T-helper 1 cell treated with Interleukin-12 subunit alpha and Interleukin-12 subunit beta and Interleukin-4 antibody, amounts not matched to agents 30 μg/mL and 1 μg/mL, for 36 hours (primary cell): Measurements from ENCODE around the gene DAP.
A peak's percentile ranks its signal among the peaks of the same experiment; 100 is the strongest.
"Not testable (repeated sequence)": the region's sequence is repeated elsewhere in the genome, so short reads cannot be mapped to it uniquely, and the experiment has no call there.

ENCODE experiments used
- H3K27ac Mint-ChIP-seq: one replicate; pipeline ENCODE4 v1.8.0; 2021; ENCODE audit warnings: mild to moderate bottlenecking, mixed read lengths
- H3K27me3 Mint-ChIP-seq: one replicate; pipeline ENCODE4 v1.8.0; 2021; ENCODE audit warnings: low read depth, mixed read lengths
- H3K36me3 Mint-ChIP-seq: one replicate; pipeline ENCODE4 v1.8.0; 2021; ENCODE audit warnings: low read depth, mixed read lengths
- H3K4me1 Mint-ChIP-seq: one replicate; pipeline ENCODE4 v1.8.0; 2021; ENCODE audit warnings: low read depth, mixed read lengths
- H3K4me3 Mint-ChIP-seq: one replicate; pipeline ENCODE4 v1.8.0; 2021; ENCODE audit warnings: mild to moderate bottlenecking, moderate library complexity, mixed read lengths
- H3K9me3 Mint-ChIP-seq: one replicate; pipeline ENCODE4 v1.8.0; 2021; ENCODE audit warnings: mixed read lengths

The DAP gene

GRCh38 chr5:10649666-10650380, 111.2 kb downstream of the DAP start:
- peaks cover 6% of the 10 kb centered on the region for H3K36me3 Mint-ChIP-seq
- peaks cover 13% of the 10 kb centered on the region for H3K4me1 Mint-ChIP-seq
- H3K27me3 Mint-ChIP-seq = no peaks in the 10 kb centered on the region
- H3K4me3 Mint-ChIP-seq = no peak overlapping the region
- no peak overlapping the region for H3K27ac Mint-ChIP-seq
- H3K9me3 Mint-ChIP-seq = no peaks in the 10 kb centered on the region

GRCh38 chr5:10648806-10649665, 112.0 kb downstream of the DAP start:
- Mint-ChIP-seq H3K9me3 (no peaks in the 10 kb centered on the region), H3K27me3 (no peaks in the 10 kb centered on the region), H3K4me1 (peaks cover 20% of the 10 kb centered on the region), H3K27ac (no peak overlapping the region), H3K4me3 (no peak overlapping the region), H3K36me3 (peaks cover 9% of the 10 kb centered on the region)

- Mint-ChIP-seq H3K9me3 (no peaks in the 10 kb centered on the region), H3K27me3 (no peaks in the 10 kb centered on the region), H3K4me3 (no peak overlapping the region), H3K27ac (no peak overlapping the region), H3K36me3 (peaks cover 9% of the 10 kb centered on the region), H3K4me1 (peaks cover 20% of the 10 kb centered on the region)
These were observed 113.4 kb downstream of the DAP start for GRCh38 chr5:10647640-10648039.

- no peaks in the 10 kb centered on the region for H3K27me3 Mint-ChIP-seq
- peaks cover 20% of the 10 kb centered on the region for H3K4me1 Mint-ChIP-seq
- peak overlapping the region; percentile 10 for H3K27ac Mint-ChIP-seq
- no peaks in the 10 kb centered on the region for H3K9me3 Mint-ChIP-seq
- H3K4me3 Mint-ChIP-seq = no peak overlapping the region
- H3K36me3 Mint-ChIP-seq = peaks cover 11% of the 10 kb centered on the region
These were observed 115.4 kb downstream of the DAP start for GRCh38 chr5:10645671-10646070.

GRCh38 chr5:10645146-10645545, 115.9 kb downstream of the DAP start:
- H3K27me3 Mint-ChIP-seq = no peaks in the 10 kb centered on the region
- peaks cover 15% of the 10 kb centered on the region for H3K36me3 Mint-ChIP-seq
- H3K4me3 Mint-ChIP-seq = no peak overlapping the region
- H3K27ac Mint-ChIP-seq = no peak overlapping the region
- H3K9me3 Mint-ChIP-seq = no peaks in the 10 kb centered on the region
- H3K4me1 Mint-ChIP-seq = peaks cover 20% of the 10 kb centered on the region

GRCh38 chr5:10644192-10644591, 116.8 kb downstream of the DAP start:
- no peaks in the 10 kb centered on the region for H3K9me3 Mint-ChIP-seq
- peaks cover 20% of the 10 kb centered on the region for H3K4me1 Mint-ChIP-seq
- H3K27me3 Mint-ChIP-seq = no peaks in the 10 kb centered on the region
- H3K4me3 Mint-ChIP-seq = peak overlapping the region; percentile 18
- H3K36me3 Mint-ChIP-seq = peaks cover 18% of the 10 kb centered on the region
- H3K27ac Mint-ChIP-seq = no peak overlapping the region

- H3K4me3 Mint-ChIP-seq = no peak overlapping the region
- no peak overlapping the region for H3K27ac Mint-ChIP-seq
- peaks cover 27% of the 10 kb centered on the region for H3K36me3 Mint-ChIP-seq
- H3K27me3 Mint-ChIP-seq = no peaks in the 10 kb centered on the region
- peaks cover 6% of the 10 kb centered on the region for H3K9me3 Mint-ChIP-seq
- H3K4me1 Mint-ChIP-seq = peaks cover 23% of the 10 kb centered on the region
These were observed 118.7 kb downstream of the DAP start for GRCh38 chr5:10642367-10642766.

- H3K27ac Mint-ChIP-seq = no peak overlapping the region
- no peak overlapping the region for H3K4me3 Mint-ChIP-seq
- H3K4me1 Mint-ChIP-seq = peaks cover 30% of the 10 kb centered on the region
- peaks cover 6% of the 10 kb centered on the region for H3K9me3 Mint-ChIP-seq
- no peaks in the 10 kb centered on the region for H3K27me3 Mint-ChIP-seq
- peaks cover 22% of the 10 kb centered on the region for H3K36me3 Mint-ChIP-seq
These were observed 121.1 kb downstream of the DAP start for GRCh38 chr5:10639846-10640368.

- H3K36me3 Mint-ChIP-seq = peaks cover 20% of the 10 kb centered on the region
- not testable (repeated sequence) for H3K27me3 Mint-ChIP-seq
These were observed 122.3 kb downstream of the DAP start for GRCh38 chr5:10638723-10639122.

GRCh38 chr5:10637944-10638343, 123.1 kb downstream of the DAP start:
- peak overlapping the region; percentile 59 for H3K27ac Mint-ChIP-seq
- peaks cover 6% of the 10 kb centered on the region for H3K9me3 Mint-ChIP-seq
- peaks cover 22% of the 10 kb centered on the region for H3K36me3 Mint-ChIP-seq
- peaks cover 37% of the 10 kb centered on the region for H3K4me1 Mint-ChIP-seq
- no peak overlapping the region for H3K4me3 Mint-ChIP-seq
- no peaks in the 10 kb centered on the region for H3K27me3 Mint-ChIP-seq

More at GRCh38 chr5:10638723-10639122, 122.3 kb downstream of the DAP start:
- H3K4me3 Mint-ChIP-seq, H3K27ac Mint-ChIP-seq, H3K9me3 Mint-ChIP-seq: not testable (repeated sequence)
- H3K4me1 Mint-ChIP-seq = peaks cover 31% of the 10 kb centered on the region

- H3K9me3 Mint-ChIP-seq = peaks cover 6% of the 10 kb centered on the region
- H3K36me3 Mint-ChIP-seq = peaks cover 20% of the 10 kb centered on the region
- H3K4me1 Mint-ChIP-seq = peaks cover 46% of the 10 kb centered on the region
- H3K27ac Mint-ChIP-seq = peak overlapping the region; percentile 95
- no peaks in the 10 kb centered on the region for H3K27me3 Mint-ChIP-seq
- H3K4me3 Mint-ChIP-seq = no peak overlapping the region
These were observed 124.5 kb downstream of the DAP start for GRCh38 chr5:10636363-10637142.

GRCh38 chr5:10635867-10636350, 125.1 kb downstream of the DAP start:
- Mint-ChIP-seq H3K4me3 (peak overlapping the region; percentile 71), H3K27ac (peak overlapping the region; percentile 95), H3K4me1 (peaks cover 52% of the 10 kb centered on the region), H3K27me3 (no peaks in the 10 kb centered on the region), H3K36me3 (peaks cover 20% of the 10 kb centered on the region), H3K9me3 (peaks cover 6% of the 10 kb centered on the region)

- H3K27me3 Mint-ChIP-seq = no peaks in the 10 kb centered on the region
These were observed 125.7 kb downstream of the DAP start for GRCh38 chr5:10635257-10635866.

GRCh38 chr5:10634562-10634961, 126.5 kb downstream of the DAP start:
- H3K9me3 Mint-ChIP-seq = peaks cover 9% of the 10 kb centered on the region
- no peaks in the 10 kb centered on the region for H3K27me3 Mint-ChIP-seq
- peaks cover 14% of the 10 kb centered on the region for H3K36me3 Mint-ChIP-seq
- H3K27ac Mint-ChIP-seq = peak overlapping the region; percentile 95
- H3K4me3 Mint-ChIP-seq = peak overlapping the region; percentile 71
- H3K4me1 Mint-ChIP-seq = peaks cover 57% of the 10 kb centered on the region

More at GRCh38 chr5:10635257-10635866, 125.7 kb downstream of the DAP start:
- Mint-ChIP-seq H3K4me3 (peak overlapping the region; percentile 71), H3K36me3 (peaks cover 17% of the 10 kb centered on the region), H3K9me3 (peaks cover 6% of the 10 kb centered on the region), H3K27ac (peak overlapping the region; percentile 95), H3K4me1 (peaks cover 54% of the 10 kb centered on the region)
